ENCODE measurements around the gene THSD4. TPM values are rescaled to one million over a fixed set of nuclear protein-coding genes. Genes with fewer than 3 reads are reported as not detected.

THSD4 gene
- total RNA-seq, 5 donors from 2014 or later (not counting 1 experiment from before 2014, with no cell fraction given), result 0.03 to 0.23 (median 0.18) TPM; not detected in 2

DNA sequence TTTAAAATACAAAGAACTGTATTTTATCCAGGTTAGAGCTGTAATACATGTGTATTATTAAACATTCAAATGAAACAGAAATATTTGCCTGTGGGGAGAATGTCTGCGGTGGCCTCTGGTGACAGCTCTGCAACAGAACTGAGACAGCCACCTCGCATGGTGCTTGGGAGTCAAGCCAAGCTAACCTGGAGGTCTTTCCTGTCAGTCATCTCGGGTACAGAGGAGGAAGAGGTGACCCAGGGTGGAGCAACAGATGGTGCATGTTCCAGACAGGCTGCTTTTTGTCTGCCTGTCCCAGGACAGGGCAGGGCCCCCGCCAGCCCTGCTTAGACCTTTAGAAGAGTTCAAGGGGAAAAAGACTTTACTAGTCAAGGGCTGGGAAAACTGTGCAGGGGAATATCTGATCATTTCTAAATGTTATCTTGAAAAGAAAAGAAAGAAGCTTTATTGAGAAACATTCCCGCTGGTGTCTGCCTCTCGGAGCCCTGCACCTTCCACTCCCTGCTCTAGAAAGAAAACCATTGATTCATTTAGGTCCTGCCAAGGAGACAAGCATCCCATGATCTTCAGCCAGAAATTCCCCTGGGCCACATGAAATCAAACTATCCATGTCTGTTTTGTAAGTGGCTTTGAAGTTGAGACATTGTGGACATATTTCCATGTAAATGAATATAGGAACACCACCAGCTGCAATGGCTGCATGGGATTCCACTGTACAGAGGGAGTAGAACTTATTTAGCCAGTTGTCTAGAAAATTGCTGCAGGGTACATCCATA is 689.6 kb downstream of the THSD4 start:
- ATAC-seq (replicated peaks in 1 of 4) (no peak), DNase-seq (no peak)
- no peaks in the 10 kb centered on the region for H3K9me3 Mint-ChIP-seq
- no peaks in the 10 kb centered on the region for H3K36me3 Mint-ChIP-seq
- no peaks in the 10 kb centered on the region for H3K9me3 ChIP-seq
- H3K4me3 ChIP-seq (ENCODE audit: control insufficient read depth in 1 of 2, extremely low read depth in 1 of 2, low read length in 1 of 2), result no peak overlapping the region
- H3K27ac ChIP-seq (ENCODE audit: low read length), result no peak overlapping the region
- ChIA-PET POLR2A (no interaction called here), CTCF (interaction anchor here in 1 of 2 donors (0.6 to 1.3 kb wide), 3 partner anchors 61 to 850 kb away, joined by 3 to 8 read pairs (median 5); no protein-coding TSS in a partner anchor)
- H3K27me3 ChIP-seq (replicated peaks in 1 of 2; ENCODE audit: control insufficient read depth in 2 of 2, extremely low read depth in 1 of 2, insufficient read depth in 2 of 2, low read length in 1 of 2), result peaks cover 0 to 29% of the 10 kb centered on the region in 2 experiments
- H3K4me1 Mint-ChIP-seq, result peaks cover 0 to 3% (median 0%) of the 10 kb centered on the region in 3 donors
- no peak overlapping the region for H3K4me3 Mint-ChIP-seq
- no peak overlapping the region for H3K27ac Mint-ChIP-seq
- peaks cover 15 to 28% of the 10 kb centered on the region in 2 donors for H3K27me3 Mint-ChIP-seq
- WGBS (ENCODE audit: insufficient coverage), result 56% methylated on average over 4 of the region's 6 CpGs
- no peaks in the 10 kb centered on the region for H3K4me1 ChIP-seq (ENCODE audit: control insufficient read depth in 1 of 2, extremely low read depth in 1 of 2, insufficient read depth in 2 of 2, low read length in 2 of 2)
- H3K36me3 ChIP-seq (ENCODE audit: control insufficient read depth in 2 of 2, extremely low read depth in 1 of 2, insufficient read depth in 1 of 2, low read length in 1 of 2), result no peaks in the 10 kb centered on the region

GRCh38 chr15:71806452-71806931 is 691.2 kb downstream of the THSD4 start:
- Mint-ChIP-seq H3K4me3 (no peak overlapping the region), H3K36me3 (no peaks in the 10 kb centered on the region), H3K4me1 (peaks cover 0 to 3% (median 0%) of the 10 kb centered on the region in 3 donors), H3K9me3 (no peaks in the 10 kb centered on the region), H3K27ac (no peak overlapping the region), H3K27me3 (peaks cover 5 to 15% of the 10 kb centered on the region in 2 donors)
- ATAC-seq (replicated peaks in 1 of 4) (no peak), DNase-seq (no peak)
- ChIA-PET CTCF (no interaction called here), POLR2A (no interaction called here)
- peaks cover 0 to 23% of the 10 kb centered on the region in 2 experiments for H3K27me3 ChIP-seq (replicated peaks in 1 of 2; ENCODE audit: control insufficient read depth in 2 of 2, extremely low read depth in 1 of 2, insufficient read depth in 2 of 2, low read length in 1 of 2)
- 77% methylated on average over 3 of the region's 7 CpGs for WGBS (ENCODE audit: insufficient coverage)
- H3K4me3 ChIP-seq (ENCODE audit: control insufficient read depth in 1 of 2, extremely low read depth in 1 of 2, low read length in 1 of 2), result no peak overlapping the region
- no peaks in the 10 kb centered on the region for H3K4me1 ChIP-seq (ENCODE audit: control insufficient read depth in 1 of 2, extremely low read depth in 1 of 2, insufficient read depth in 2 of 2, low read length in 2 of 2)
- no peak overlapping the region for H3K27ac ChIP-seq (ENCODE audit: low read length)
- no peaks in the 10 kb centered on the region for H3K9me3 ChIP-seq
- H3K36me3 ChIP-seq (ENCODE audit: control insufficient read depth in 2 of 2, extremely low read depth in 1 of 2, insufficient read depth in 1 of 2, low read length in 1 of 2), result no peaks in the 10 kb centered on the region

DNA sequence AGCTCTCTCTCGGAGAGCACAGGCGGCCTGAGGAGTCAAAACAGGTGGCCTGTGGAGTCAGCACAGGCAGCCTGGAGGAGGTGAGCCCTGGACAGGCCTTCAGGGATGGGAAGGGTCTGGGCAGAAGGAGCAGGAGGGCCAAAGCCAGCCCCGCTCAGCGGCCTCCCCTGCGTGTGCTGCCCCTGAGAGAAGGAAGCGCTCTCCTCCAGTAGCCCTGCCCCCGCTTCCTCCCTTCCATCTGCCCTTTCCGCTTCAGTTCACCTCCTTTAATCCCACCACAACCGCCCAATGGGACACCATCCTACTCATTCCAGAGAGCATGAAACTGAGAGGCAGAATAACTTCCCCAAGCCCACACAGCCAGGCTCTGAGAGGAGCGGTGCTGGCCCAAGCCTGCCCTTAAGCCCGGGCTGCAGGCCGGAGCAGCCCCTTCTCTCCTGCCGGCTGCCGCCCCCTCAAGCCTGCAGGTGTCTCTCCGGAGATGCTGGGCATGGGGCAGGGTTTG is 691.9 kb downstream of the THSD4 start:
- H3K27ac Mint-ChIP-seq, result no peak overlapping the region
- Histone ChIP-seq H3K27ac (ENCODE audit: low read length) (no peak overlapping the region), H3K4me1 (ENCODE audit: control insufficient read depth in 1 of 2, extremely low read depth in 1 of 2, insufficient read depth in 2 of 2, low read length in 2 of 2) (no peaks in the 10 kb centered on the region), H3K9me3 (no peaks in the 10 kb centered on the region), H3K27me3 (replicated peaks in 1 of 2; ENCODE audit: control insufficient read depth in 2 of 2, extremely low read depth in 1 of 2, insufficient read depth in 2 of 2, low read length in 1 of 2) (peaks cover 0 to 19% of the 10 kb centered on the region in 2 experiments), H3K36me3 (ENCODE audit: control insufficient read depth in 2 of 2, extremely low read depth in 1 of 2, insufficient read depth in 1 of 2, low read length in 1 of 2) (no peaks in the 10 kb centered on the region), H3K4me3 (ENCODE audit: control insufficient read depth in 1 of 2, extremely low read depth in 1 of 2, low read length in 1 of 2) (no peak overlapping the region)
- CTCF ChIA-PET, result no interaction called here
- ATAC-seq (replicated peaks in 1 of 4) (no peak), DNase-seq (no peak)
- no peaks in the 10 kb centered on the region for H3K9me3 Mint-ChIP-seq
- H3K4me1 Mint-ChIP-seq, result peaks cover 0 to 3% (median 0%) of the 10 kb centered on the region in 3 donors
- no peaks in the 10 kb centered on the region for H3K36me3 Mint-ChIP-seq
- peaks cover 4 to 10% of the 10 kb centered on the region in 2 donors for H3K27me3 Mint-ChIP-seq
- WGBS (ENCODE audit: insufficient coverage), result 81% methylated on average over 9 of the region's 15 CpGs
- no peak overlapping the region for H3K4me3 Mint-ChIP-seq
- POLR2A ChIA-PET, result no interaction called here

- peaks cover 0 to 16% of the 10 kb centered on the region in 2 experiments for H3K27me3 ChIP-seq (replicated peaks in 1 of 2; ENCODE audit: control insufficient read depth in 2 of 2, extremely low read depth in 1 of 2, insufficient read depth in 2 of 2, low read length in 1 of 2)
- H3K9me3 ChIP-seq, result no peaks in the 10 kb centered on the region
- H3K36me3 Mint-ChIP-seq, result no peaks in the 10 kb centered on the region
- DNase-seq (no peak), ATAC-seq (replicated peaks in 1 of 4) (no peak)
- CTCF ChIA-PET, result no interaction called here
- no peaks in the 10 kb centered on the region for H3K9me3 Mint-ChIP-seq
- POLR2A ChIA-PET, result no interaction called here
- no peak overlapping the region for H3K27ac ChIP-seq (ENCODE audit: low read length)
- no peak overlapping the region for H3K4me3 ChIP-seq (ENCODE audit: control insufficient read depth in 1 of 2, extremely low read depth in 1 of 2, low read length in 1 of 2)
- no peak overlapping the region for H3K4me3 Mint-ChIP-seq
- peaks cover 0 to 3% (median 0%) of the 10 kb centered on the region in 3 donors for H3K4me1 Mint-ChIP-seq
- H3K36me3 ChIP-seq (ENCODE audit: control insufficient read depth in 2 of 2, extremely low read depth in 1 of 2, insufficient read depth in 1 of 2, low read length in 1 of 2), result no peaks in the 10 kb centered on the region
- H3K4me1 ChIP-seq (ENCODE audit: control insufficient read depth in 1 of 2, extremely low read depth in 1 of 2, insufficient read depth in 2 of 2, low read length in 2 of 2), result no peaks in the 10 kb centered on the region
- H3K27ac Mint-ChIP-seq, result no peak overlapping the region
- WGBS (ENCODE audit: insufficient coverage), result 73% methylated on average over 4 of the region's 4 CpGs
- peaks cover under 1 to 5% of the 10 kb centered on the region in 2 donors for H3K27me3 Mint-ChIP-seq
Observed at GRCh38 chr15:71807691-71808091, 692.4 kb downstream of the THSD4 start.

- H3K27me3 ChIP-seq (replicated peaks in 1 of 2; ENCODE audit: control insufficient read depth in 2 of 2, extremely low read depth in 1 of 2, insufficient read depth in 2 of 2, low read length in 1 of 2), result peaks cover 0 to 13% of the 10 kb centered on the region in 2 experiments
- Mint-ChIP-seq H3K4me1 (peaks cover 0 to 3% (median 0%) of the 10 kb centered on the region in 3 donors), H3K27ac (no peak overlapping the region), H3K27me3 (peaks cover 0 to 5% of the 10 kb centered on the region in 2 donors), H3K9me3 (no peaks in the 10 kb centered on the region), H3K36me3 (no peaks in the 10 kb centered on the region), H3K4me3 (no peak overlapping the region)
- ChIA-PET POLR2A (no interaction called here), CTCF (no interaction called here)
- DNase-seq (no peak), ATAC-seq (replicated peaks in 1 of 4) (no peak)
- 79% methylated on average over 10 of the region's 18 CpGs for WGBS (ENCODE audit: insufficient coverage)
- no peaks in the 10 kb centered on the region for H3K4me1 ChIP-seq (ENCODE audit: control insufficient read depth in 1 of 2, extremely low read depth in 1 of 2, insufficient read depth in 2 of 2, low read length in 2 of 2)
- H3K4me3 ChIP-seq (ENCODE audit: control insufficient read depth in 1 of 2, extremely low read depth in 1 of 2, low read length in 1 of 2), result no peak overlapping the region
- H3K36me3 ChIP-seq (ENCODE audit: control insufficient read depth in 2 of 2, extremely low read depth in 1 of 2, insufficient read depth in 1 of 2, low read length in 1 of 2), result no peaks in the 10 kb centered on the region
- H3K9me3 ChIP-seq, result no peaks in the 10 kb centered on the region
- H3K27ac ChIP-seq (ENCODE audit: low read length), result no peak overlapping the region
Observed at GRCh38 chr15:71808311-71809020, 693.2 kb downstream of the THSD4 start.

- no peak overlapping the region for H3K4me3 ChIP-seq (ENCODE audit: control insufficient read depth in 1 of 2, extremely low read depth in 1 of 2, low read length in 1 of 2)
- no peaks in the 10 kb centered on the region for H3K4me1 ChIP-seq (ENCODE audit: control insufficient read depth in 1 of 2, extremely low read depth in 1 of 2, insufficient read depth in 2 of 2, low read length in 2 of 2)
- no peak for DNase-seq
- ChIA-PET POLR2A (no interaction called here), CTCF (no interaction called here)
- peaks cover 0 to 5% of the 10 kb centered on the region in 2 donors for H3K27me3 Mint-ChIP-seq
- no peaks in the 10 kb centered on the region for H3K36me3 Mint-ChIP-seq
- H3K36me3 ChIP-seq (ENCODE audit: control insufficient read depth in 2 of 2, extremely low read depth in 1 of 2, insufficient read depth in 1 of 2, low read length in 1 of 2), result no peaks in the 10 kb centered on the region
- no peaks in the 10 kb centered on the region for H3K9me3 Mint-ChIP-seq
- H3K27ac ChIP-seq (ENCODE audit: low read length), result no peak overlapping the region
- WGBS (ENCODE audit: insufficient coverage), result 95% methylated on average over 3 of the region's 8 CpGs
- H3K27me3 ChIP-seq (replicated peaks in 1 of 2; ENCODE audit: control insufficient read depth in 2 of 2, extremely low read depth in 1 of 2, insufficient read depth in 2 of 2, low read length in 1 of 2), result peaks cover 0 to 13% of the 10 kb centered on the region in 2 experiments
- no peak overlapping the region for H3K27ac Mint-ChIP-seq
- no peak for ATAC-seq (replicated peaks in 1 of 4)
- H3K9me3 ChIP-seq, result no peaks in the 10 kb centered on the region
- no peak overlapping the region for H3K4me3 Mint-ChIP-seq
- H3K4me1 Mint-ChIP-seq, result peaks cover 0 to 3% (median 0%) of the 10 kb centered on the region in 3 donors
Observed at GRCh38 chr15:71809346-71809745, 694.1 kb downstream of the THSD4 start.

Measured in T-cell (primary cell).